HG03432 (cell line): ENCODE measurements around the gene TMEM143.
"Not testable (repeated sequence)": the region's sequence is repeated elsewhere in the genome, so short reads cannot be mapped to it uniquely, and the experiment has no call there.

ENCODE experiments used
- ATAC-seq: cut with Tn5 transposase; IDR thresholded peaks from one replicate; pipeline ENCODE4 v1.9.1; 2021; ENCODE audit warnings: mild to moderate bottlenecking, moderate library complexity; ENCODE audit not compliant: unreplicated experiment

The TMEM143 gene

GRCh38 chr19:48297975-48298374 is 65.8 kb downstream of the TMEM143 start:
- no peak for ATAC-seq

GRCh38 chr19:48296963-48297734 is 66.6 kb downstream of the TMEM143 start:
- ATAC-seq = no peak

DNA sequence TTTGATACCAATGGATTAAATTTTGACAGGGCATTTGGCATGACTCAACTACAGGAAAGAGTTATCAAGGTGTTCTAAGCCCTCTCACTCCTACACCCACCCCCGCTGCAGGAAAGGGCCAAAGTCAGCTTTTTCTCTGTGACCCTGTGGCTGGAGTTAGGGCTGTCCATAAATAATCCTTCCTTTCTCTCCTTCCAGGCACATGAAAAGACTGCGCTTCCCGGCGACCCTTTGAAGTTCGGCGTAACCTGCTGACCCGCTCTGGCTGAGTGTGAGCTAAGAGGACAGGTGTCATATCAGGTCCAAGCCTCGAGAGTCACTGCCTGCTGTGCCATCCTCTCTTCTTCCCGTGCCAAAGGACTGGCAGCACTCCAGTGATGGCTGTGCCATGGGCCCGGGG is 68.3 kb downstream of the TMEM143 start:
- no peak for ATAC-seq

GRCh38 chr19:48292798-48293197 is 70.9 kb downstream of the TMEM143 start:
- ATAC-seq = no peak

GRCh38 chr19:48291489-48291815 is 72.3 kb downstream of the TMEM143 start:
- ATAC-seq = not testable (repeated sequence)

DNA sequence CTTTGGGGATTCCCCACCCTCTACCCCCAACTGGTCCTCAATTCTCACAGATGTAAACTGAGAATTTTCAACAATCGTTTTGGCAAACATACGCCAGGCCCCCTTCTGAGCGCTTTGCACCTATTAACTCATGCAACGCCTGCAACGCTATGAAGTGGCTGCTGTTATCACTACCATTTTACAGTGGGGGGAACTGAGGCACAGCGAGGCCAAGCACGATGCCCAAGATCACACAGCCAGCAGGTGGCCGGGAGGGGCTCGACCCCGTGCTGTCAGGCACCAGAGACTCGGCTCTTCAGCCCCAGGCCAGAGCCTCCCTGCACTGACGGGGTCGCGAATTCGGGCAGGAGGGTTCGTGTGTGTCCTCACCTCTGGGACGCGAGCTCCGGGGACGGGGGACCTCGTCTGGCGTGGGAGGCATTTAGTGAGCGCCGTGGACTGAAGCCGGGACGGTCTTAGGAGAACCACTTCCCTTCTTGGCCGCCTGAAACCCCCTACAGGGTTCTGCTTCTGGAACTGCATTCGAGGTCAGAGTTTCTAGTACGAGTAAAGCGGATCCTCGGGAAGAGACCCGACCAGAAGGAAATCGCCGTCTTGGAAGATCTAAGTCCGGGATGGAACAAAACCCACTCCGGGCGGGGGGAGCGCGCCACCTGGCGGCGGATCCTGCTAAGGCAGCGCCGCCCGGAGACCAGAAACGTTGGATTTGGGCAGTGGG is 72.8 kb downstream of the TMEM143 start:
- no peak for ATAC-seq

- ATAC-seq = no peak
These were observed 73.4 kb downstream of the TMEM143 start for GRCh38 chr19:48290401-48290770.

- ATAC-seq = no peak
These were observed 76.0 kb downstream of the TMEM143 start for GRCh38 chr19:48287748-48288147.

DNA sequence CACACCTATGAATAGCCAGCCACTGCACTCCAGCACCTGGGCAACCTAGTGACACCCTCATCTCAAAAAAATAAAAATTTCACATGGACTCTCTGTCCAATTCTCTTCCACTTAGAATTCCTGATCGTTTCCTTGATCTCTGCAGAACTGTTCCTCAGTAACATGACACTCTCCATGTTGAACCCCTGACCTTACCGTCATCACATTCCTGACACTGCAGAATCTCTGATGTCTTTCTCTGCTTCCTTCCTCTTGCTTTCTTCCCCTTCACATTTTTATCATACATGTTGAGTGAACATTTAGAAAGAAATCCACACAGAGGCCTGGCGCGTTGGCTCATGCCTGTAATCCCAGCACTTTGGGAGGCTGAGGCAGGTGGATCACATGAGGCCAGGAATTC is 78.8 kb downstream of the TMEM143 start:
- no peak for ATAC-seq

- no peak for ATAC-seq
These were observed 79.8 kb downstream of the TMEM143 start for GRCh38 chr19:48283908-48284307.
